Measurements from ENCODE around the gene PPP1R3C. TPM values are rescaled to one million over a fixed set of nuclear protein-coding genes. Genes with fewer than 3 reads are reported as not detected.

The PPP1R3C gene
- total RNA-seq, 1 experiment from 2014 or later: 2.7 TPM

- no peaks in the 10 kb centered on the region for H3K27me3 ChIP-seq (replicated peaks; ENCODE audit: insufficient read depth, low read depth, low read length, poor library complexity)
- ChIA-PET POLR2A (ENCODE audit: low non-redundant PET) (no interaction called here), CTCF (no interaction called here)
- no peak overlapping the region for H3K27ac ChIP-seq (ENCODE audit: low read depth, low read length, poor library complexity, severe bottlenecking)
- no peaks in the 10 kb centered on the region for H3K36me3 ChIP-seq (ENCODE audit: insufficient read depth, low read length, poor library complexity, severe bottlenecking)
- intact Hi-C loops (cut with micrococcal nuclease; ENCODE audit: unreplicated experiment): no loop called here
- H3K4me1 ChIP-seq (ENCODE audit: insufficient read depth, low read length, poor library complexity, severe bottlenecking): peaks cover 11% of the 10 kb centered on the region
- BruUV-seq (replicated peaks): no TSS peak
- no peak for DNase-seq (ENCODE audit: low spot score)
- TF ChIP-seq EZH2 (IDR thresholded peaks at IDR 0.05; ENCODE audit: borderline replicate concordance, low read depth, low read length, poor library complexity, severe bottlenecking): no peak
- TF ChIP-seq, protein P1, sequence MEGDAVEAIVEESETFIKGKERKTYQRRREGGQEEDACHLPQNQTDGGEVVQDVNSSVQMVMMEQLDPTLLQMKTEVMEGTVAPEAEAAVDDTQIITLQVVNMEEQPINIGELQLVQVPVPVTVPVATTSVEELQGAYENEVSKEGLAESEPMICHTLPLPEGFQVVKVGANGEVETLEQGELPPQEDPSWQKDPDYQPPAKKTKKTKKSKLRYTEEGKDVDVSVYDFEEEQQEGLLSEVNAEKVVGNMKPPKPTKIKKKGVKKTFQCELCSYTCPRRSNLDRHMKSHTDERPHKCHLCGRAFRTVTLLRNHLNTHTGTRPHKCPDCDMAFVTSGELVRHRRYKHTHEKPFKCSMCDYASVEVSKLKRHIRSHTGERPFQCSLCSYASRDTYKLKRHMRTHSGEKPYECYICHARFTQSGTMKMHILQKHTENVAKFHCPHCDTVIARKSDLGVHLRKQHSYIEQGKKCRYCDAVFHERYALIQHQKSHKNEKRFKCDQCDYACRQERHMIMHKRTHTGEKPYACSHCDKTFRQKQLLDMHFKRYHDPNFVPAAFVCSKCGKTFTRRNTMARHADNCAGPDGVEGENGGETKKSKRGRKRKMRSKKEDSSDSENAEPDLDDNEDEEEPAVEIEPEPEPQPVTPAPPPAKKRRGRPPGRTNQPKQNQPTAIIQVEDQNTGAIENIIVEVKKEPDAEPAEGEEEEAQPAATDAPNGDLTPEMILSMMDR (conservative IDR thresholded peaks at IDR 0.05; ENCODE audit: low read depth, low read length): no peak
- no peaks in the 10 kb centered on the region for H3K9me3 ChIP-seq (ENCODE audit: low read depth, low read length, poor library complexity, severe bottlenecking)
- no peak overlapping the region for H3K4me3 ChIP-seq (ENCODE audit: low read depth, low read length, poor library complexity, severe bottlenecking)
These were observed 29.9 kb downstream of the PPP1R3C start for GRCh38 chr10:91602868-91603568.

DNA sequence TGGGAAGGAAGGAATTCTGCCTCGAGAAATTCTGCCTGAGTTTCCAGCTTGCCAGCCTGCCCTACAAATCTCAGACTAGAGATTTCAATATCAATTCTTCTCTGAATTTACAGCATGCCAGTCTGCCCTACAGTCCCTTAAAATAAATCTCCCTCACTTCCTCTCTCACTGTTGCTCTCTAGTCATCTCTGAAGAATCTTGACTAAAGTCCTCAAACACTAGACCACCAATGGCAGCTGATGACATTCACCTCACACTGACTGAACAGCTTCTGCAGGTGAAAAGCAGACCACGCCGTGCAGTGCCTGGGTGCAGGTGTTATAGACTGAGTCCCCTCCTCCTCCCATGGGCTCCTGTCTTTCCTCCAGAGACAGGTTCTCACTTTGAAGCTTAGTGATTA is 30.4 kb downstream of the PPP1R3C start:
- intact Hi-C loops (cut with micrococcal nuclease; ENCODE audit: unreplicated experiment): no loop called here
- CTCF ChIA-PET: no interaction called here

DNA sequence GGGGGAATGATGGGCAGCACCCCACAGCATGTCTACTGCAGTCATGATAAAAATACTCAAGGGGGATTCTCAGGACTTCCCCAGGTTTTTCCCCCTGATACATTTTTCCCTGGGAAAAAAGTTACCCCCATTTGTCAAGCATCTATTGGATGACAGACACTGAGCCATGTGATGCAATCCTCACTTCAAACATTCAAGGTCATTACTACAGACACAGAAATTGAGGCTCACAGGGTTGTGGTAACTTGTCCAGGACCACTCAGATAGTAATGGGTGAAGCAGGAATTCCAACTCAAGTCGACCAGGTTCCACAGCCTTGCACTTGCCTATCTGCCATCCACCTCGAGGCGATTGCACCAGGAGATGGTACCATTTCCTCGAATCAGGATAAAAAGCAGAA is 31.7 kb downstream of the PPP1R3C start:
- BruUV-seq (replicated peaks): no TSS peak
- no peak for DNase-seq (ENCODE audit: low spot score)
- Histone ChIP-seq H3K27me3 (replicated peaks; ENCODE audit: insufficient read depth, low read depth, low read length, poor library complexity) (no peaks in the 10 kb centered on the region), H3K27ac (ENCODE audit: low read depth, low read length, poor library complexity, severe bottlenecking) (no peak overlapping the region), H3K36me3 (ENCODE audit: insufficient read depth, low read length, poor library complexity, severe bottlenecking) (no peaks in the 10 kb centered on the region), H3K9me3 (ENCODE audit: low read depth, low read length, poor library complexity, severe bottlenecking) (no peaks in the 10 kb centered on the region), H3K4me1 (ENCODE audit: insufficient read depth, low read length, poor library complexity, severe bottlenecking) (peaks cover 26% of the 10 kb centered on the region), H3K4me3 (ENCODE audit: low read depth, low read length, poor library complexity, severe bottlenecking) (no peak overlapping the region)
- intact Hi-C loops (cut with micrococcal nuclease; ENCODE audit: unreplicated experiment): no loop called here
- ChIA-PET POLR2A (ENCODE audit: low non-redundant PET) (no interaction called here), CTCF (no interaction called here)
- no peak for TF ChIP-seq EZH2 (IDR thresholded peaks at IDR 0.05; ENCODE audit: borderline replicate concordance, low read depth, low read length, poor library complexity, severe bottlenecking)
- TF ChIP-seq, protein P1 (conservative IDR thresholded peaks at IDR 0.05; ENCODE audit: low read depth, low read length): no peak

More for the DNA sequence above, 30.4 kb downstream of the PPP1R3C start:
- H3K27me3 ChIP-seq (replicated peaks; ENCODE audit: insufficient read depth, low read depth, low read length, poor library complexity): no peaks in the 10 kb centered on the region
- no peak overlapping the region for H3K27ac ChIP-seq (ENCODE audit: low read depth, low read length, poor library complexity, severe bottlenecking)
- no peaks in the 10 kb centered on the region for H3K36me3 ChIP-seq (ENCODE audit: insufficient read depth, low read length, poor library complexity, severe bottlenecking)
- POLR2A ChIA-PET (ENCODE audit: low non-redundant PET): no interaction called here
- no peak for TF ChIP-seq EZH2 (IDR thresholded peaks at IDR 0.05; ENCODE audit: borderline replicate concordance, low read depth, low read length, poor library complexity, severe bottlenecking)
- TF ChIP-seq, protein P1 (conservative IDR thresholded peaks at IDR 0.05; ENCODE audit: low read depth, low read length): no peak
- peaks cover 14% of the 10 kb centered on the region for H3K4me1 ChIP-seq (ENCODE audit: insufficient read depth, low read length, poor library complexity, severe bottlenecking)
- no peak overlapping the region for H3K4me3 ChIP-seq (ENCODE audit: low read depth, low read length, poor library complexity, severe bottlenecking)
- BruUV-seq (replicated peaks): no TSS peak
- no peak for DNase-seq (ENCODE audit: low spot score)
- H3K9me3 ChIP-seq (ENCODE audit: low read depth, low read length, poor library complexity, severe bottlenecking): no peaks in the 10 kb centered on the region

Data from A673 (cell line).